UCSD-AML1 (cell line): ENCODE data around the gene NFKBIL1.
"Not testable (repeated sequence)": the region's sequence is repeated elsewhere in the genome, so short reads cannot be mapped to it uniquely, and the experiment has no call there.

Experiments
- DNase-seq: peaks from one replicate; lab custom pipeline; 2025; ENCODE audit not compliant: unreplicated experiment; lab: John Stamatoyannopoulos, UW

NFKBIL1 gene, protein sequence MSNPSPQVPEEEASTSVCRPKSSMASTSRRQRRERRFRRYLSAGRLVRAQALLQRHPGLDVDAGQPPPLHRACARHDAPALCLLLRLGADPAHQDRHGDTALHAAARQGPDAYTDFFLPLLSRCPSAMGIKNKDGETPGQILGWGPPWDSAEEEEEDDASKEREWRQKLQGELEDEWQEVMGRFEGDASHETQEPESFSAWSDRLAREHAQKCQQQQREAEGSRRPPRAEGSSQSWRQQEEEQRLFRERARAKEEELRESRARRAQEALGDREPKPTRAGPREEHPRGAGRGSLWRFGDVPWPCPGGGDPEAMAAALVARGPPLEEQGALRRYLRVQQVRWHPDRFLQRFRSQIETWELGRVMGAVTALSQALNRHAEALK

DNA sequence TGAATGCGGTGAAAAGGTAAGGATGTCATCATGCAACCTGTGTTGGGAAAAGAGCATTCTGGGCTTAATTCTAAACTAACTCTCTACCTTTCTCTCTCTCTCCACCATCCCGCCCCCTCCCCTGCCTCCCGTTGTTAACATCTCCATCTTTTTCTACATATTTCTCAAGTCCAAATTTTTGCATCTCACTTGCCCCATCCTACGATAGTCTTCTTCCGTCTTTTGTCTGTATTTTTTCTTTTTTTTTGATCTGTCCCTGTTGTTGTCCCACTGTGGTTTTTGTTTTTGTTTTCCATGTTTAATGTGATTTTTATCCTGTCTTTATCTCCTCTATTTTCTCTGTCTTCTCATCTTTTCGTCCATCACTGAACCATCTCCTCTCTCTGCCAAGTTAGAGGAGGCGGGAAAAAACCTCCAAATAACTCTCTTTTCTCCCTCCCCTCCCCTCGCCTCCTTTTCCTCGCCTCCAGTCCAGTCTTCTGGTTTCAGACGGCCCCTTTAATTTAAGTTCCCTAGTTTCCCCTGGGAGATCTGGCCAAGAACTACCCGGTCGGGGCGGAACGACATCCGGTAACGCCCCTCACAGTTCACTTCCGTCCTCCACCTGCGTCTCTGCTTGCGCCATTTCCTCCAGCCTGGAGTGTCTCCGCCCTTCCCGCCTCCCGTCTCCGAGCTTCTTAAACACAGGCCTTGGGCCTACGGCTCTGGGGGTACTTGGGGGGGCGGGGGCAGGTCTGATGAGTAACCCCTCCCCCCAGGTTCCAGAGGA is at the start of gene NFKBIL1:
Gene NFKBIL1 (plus strand): TSS at position 651 of the 769 bp plus-strand sequence. CDS start 87 bp downstream, at position 738.
- DNase-seq, result peak; percentile 95

DNA sequence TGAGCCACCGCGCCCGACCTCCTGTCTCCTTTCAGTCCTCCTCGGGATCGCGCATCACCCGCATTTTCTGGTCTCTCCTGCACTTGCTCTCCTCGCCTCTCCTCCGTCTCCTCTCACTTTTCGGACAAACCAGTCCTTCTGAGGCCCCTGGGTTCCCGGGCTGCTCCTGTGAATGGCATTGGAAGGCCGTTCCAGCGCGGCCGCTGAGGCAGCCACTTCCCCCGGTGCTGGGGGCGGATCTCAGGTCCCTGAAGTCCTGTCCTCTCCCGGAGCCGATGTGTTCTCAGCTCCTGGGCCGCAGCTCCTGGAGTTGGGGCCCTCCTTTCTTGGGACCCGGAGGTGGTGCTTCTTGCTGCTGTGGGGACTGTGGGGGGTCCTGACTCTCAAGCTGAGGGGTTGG is 48.7 kb upstream of the NFKBIL1 start:
- DNase-seq, result no peak

DNA sequence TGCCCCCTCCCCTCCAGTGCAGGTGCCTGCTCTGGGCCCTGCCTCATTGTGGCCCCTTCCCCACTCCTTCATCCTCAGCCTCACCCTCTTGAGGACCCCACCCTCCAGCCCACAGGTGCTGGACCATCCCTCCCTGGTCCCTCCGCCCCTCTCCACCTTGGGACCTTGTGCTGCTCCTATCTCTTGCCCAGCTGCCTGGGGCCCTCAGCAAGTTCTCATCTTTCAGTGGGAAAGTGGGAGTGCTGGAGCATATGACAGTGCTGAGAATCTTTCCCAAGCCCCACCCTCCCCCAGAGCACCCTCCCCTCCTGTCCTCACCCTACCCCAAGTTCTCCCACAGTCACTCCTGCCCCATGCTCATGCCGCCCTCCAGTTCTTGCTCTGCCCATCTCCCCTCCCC is 47.8 kb upstream of the NFKBIL1 start:
- DNase-seq, result not testable (repeated sequence)

DNA sequence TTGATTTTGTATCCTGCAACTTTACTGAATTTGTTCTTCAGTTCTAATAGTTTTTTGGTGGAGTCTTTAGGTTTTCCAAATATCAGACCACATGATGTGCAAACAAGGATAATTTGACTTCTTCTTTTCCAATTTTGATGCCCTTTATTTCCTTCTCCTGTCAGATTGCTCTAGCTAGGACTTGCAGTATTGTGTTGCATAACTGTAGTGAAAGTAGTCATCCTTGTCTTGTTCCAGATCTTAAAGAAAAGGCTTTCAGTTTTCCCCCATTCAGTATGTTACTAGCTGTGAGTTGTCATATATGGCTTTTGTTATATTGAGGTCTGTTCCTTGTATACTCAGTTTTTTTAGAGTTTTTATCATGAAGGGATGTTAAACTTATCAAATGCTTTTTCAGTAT is 44.8 kb upstream of the NFKBIL1 start:
- no peak for DNase-seq

DNA sequence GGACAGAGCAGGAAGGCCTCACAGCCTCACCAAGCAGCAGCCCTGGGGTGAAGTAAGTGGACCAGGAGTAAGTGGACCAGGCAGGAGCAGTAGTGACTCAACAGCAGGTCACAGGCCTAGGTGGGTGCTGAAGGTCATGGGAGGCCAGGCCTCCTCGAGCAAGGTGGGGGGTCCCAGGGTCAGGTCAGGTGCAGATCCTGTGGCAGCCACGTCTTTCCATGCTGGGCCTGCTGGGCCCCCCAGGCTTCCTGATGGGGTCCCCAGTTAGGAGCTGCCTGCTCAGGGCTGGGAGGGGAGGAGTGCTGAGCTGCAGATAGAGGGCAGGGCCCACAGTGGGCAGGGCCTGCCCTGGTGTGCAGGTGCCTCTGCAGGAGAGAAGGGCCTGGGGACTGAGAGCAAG is 38.4 kb upstream of the NFKBIL1 start:
- DNase-seq, result not testable (repeated sequence)

DNA sequence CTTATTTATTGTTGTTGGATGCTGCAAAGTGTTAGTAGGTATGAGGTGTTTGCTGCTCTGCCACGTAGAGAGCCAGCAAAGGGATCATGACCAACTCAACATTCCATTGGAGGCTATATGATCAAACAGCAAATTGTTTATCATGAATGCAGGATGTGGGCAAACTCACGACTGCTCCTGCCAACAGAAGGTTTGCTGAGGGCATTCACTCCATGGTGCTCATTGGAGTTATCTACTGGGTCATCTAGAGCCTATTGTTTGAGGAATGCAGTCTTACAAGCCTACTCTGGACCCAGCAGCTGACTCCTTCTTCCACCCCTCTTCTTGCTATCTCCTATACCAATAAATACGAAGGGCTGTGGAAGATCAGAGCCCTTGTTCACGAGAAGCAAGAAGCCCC is 37.4 kb upstream of the NFKBIL1 start:
- no peak for DNase-seq

DNA sequence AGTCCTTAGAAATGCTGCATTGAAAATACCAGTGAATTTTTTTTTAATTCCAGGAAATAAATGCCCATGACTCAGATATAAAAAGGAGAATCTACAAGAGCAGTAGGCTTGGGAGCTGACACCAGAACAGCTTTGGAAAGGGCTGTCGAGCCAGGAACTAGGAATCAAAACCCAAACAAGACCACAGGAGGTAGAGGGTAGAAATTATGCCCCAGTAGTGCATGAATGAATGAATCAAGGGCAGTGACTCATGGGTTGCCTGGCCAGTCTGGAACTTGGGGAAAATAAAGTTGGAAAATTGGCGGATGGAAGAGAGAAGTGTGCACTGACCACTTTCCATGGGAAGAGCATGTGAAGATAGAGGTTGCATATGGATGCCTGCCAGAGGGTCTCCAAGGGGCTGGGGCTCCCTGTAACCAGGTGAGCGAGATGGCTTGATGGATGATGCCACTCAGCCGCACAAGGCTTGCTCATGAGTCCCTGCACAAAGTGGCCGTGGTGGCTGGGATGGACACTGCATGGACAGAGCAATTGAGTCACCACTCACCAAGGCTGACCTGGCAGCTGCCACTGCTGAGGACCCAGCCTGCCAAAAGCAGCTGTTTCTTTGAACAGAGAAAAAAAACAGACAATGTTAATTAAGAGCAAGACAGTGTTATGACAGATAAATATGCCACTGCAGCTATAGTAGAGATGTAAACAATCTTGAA is 33.8 kb upstream of the NFKBIL1 start:
- no peak for DNase-seq

DNA sequence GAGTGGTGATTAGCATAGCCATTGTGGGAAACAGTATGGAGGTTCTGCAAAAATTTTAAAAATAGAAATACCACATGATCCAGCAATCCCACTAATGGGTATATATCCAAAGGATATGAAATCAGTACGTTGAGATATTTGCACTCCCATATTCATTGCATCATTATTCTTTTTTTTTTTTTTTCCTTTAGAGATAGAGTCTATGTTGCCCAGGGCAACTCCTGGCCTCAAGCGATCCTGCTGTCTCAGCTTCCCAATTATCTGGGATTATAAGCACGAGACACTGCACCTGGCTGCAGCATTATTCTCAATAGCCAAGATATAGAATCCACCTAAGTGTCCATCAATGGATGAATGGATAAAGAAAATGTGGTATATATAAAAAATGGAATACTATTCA is 25.6 kb upstream of the NFKBIL1 start:
- DNase-seq, result no peak

DNA sequence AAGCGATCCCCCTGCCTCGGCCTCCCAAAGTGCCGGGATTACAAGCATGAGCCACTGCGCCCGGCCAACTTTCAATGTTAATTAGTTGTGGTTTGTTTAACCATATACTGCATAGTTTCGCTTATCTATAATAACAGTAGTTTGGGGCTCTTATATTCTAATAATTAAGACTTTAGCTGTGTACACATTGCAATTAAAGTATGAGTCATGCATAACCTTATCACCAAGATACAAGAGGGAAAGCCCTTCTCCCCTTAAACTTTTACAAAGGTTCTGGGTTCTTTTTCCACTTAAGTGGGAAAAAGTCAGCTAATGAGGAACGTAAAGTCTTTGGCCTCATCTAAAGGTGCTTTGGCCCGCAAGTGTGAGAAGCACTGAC is 21.9 kb upstream of the NFKBIL1 start:
- no peak for DNase-seq

DNA sequence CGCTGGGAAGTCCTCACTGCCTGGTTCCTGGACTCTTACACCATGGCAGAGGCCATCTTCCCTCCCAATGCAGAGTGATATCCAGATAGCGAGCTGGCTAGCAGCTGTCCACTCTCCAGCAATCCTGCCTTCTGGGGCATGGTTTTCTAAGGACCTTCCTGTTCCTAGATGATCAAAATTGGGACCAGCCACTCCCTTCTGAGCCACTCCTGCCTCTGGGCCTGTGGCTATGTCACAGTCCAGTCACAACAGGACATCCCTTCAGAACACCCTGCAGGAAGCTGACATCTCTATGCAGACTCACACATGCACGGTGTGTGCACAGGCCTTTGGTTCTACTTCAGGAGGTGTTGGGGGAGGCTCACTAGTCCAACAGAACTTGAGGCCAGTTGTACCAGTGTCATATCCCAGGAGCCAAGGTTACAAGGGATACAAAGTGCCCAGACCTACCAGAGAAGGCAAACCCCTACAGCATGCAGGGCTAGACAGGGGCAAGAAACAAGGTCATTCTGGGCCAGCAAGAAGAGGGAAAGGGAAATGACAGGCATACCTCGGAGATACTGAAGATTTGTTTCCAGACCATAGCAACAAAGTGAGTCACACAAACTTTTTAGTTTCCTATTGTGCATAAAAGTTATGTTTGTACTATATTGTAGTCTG is 21.3 kb upstream of the NFKBIL1 start:
- DNase-seq, result peak; percentile 43

DNA sequence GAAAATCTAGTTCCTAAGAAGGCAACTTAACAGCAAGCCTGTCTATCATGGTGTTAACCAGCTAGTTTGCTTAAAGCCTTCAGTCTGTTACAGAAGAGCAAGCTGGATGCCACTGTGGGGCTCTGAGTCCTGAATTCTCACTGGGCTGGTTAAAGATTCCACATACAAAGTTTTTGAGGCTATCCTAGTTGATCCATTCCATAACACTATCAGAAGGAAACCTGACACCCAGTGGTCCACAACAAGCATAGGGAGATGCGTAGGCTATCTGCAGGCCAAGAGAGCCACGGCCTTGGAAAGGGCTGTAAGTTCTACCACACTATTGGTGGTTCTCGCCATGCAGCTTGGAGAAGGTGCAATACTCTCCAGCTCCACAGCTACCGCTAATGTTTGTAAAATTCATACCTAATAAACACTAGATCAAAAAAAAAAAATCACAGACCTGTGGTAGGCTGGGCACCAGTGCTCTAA is 19.1 kb upstream of the NFKBIL1 start:
- no peak for DNase-seq

DNA sequence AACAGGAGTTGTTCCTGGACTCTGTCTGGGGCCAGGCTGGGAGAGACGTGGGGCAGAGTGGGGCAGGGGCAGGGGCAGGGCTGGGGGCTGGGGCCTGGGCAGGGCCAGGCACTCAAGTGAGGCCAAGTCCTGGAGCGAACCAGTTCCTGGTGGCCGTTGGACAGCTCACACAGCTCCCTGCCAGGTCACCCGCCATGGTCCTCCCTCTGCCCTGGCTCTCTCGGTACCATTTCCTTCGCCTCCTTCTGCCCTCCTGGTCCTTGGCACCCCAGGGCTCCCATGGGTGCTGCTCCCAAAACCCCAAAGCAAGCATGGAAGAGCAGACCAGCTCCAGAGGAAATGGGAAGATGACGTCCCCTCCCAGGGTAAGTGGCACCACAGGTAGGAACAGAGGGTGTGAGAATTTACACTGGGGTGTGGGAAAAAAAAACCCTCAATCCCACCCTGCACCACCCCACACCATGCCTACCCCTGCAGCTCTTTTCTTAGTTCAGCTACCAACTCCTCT is 18.5 kb upstream of the NFKBIL1 start, which contains the start of gene MCCD1:
Gene MCCD1 (plus strand): TSS at position 142 of the 508 bp plus-strand sequence. CDS start 53 bp downstream, at position 195.
- DNase-seq, result no peak

DNA sequence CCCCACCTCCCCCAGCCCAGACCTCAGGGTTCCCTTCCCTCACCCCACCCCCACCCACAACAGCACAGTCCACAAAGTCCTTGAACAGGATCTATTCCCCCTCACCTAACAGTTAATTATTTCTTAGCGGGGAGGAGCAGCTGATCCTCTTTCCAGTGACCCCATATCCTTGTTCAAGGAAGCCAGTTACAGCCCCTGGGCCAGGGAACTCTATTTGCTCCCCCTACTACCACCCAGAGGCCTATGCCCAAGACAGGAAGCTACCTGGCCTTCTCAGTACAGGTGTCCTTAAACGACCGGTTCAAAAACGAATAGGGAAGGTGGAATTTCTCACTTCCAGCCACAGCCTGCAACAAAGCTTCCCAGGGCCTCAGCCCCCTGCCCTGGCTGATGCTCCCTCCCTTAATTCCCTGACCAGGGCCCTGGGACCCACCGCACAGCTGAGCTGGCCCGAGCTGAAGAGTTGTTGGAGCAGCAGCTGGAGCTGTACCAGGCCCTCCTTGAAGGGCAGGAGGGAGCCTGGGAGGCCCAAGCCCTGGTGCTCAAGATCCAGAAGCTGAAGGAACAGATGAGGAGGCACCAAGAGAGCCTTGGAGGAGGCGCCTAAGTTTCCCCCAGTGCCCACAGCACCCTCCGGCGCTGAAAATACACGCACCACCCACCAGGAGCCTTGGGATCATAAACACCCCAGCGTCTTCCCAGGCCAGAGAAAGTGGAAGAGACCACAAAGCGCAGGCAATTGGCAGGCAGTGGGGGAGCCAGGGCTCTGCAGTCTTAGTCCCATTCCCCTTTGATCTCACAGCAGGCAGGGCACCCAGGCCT is 17.9 kb upstream of the NFKBIL1 start:
- DNase-seq, result peak; percentile 15

DNA sequence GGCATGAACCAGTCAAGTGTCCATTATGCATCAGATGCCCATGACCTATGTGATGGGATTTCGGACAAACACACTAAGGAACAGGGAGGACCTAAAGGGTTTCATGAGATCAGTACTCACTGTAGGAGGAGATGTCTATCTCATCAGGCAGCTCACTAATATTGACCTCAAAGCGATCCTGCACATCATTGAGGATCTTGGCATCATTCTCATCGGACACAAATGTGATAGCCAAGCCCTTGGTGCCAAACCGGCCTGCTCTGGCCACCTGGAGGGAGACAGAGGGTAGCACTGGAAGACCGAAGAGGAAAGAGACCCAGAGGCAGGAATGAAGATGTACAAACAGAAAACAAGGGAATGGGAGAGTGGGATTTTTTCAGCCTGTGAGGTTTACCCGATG is 16.7 kb upstream of the NFKBIL1 start:
- no peak for DNase-seq

DNA sequence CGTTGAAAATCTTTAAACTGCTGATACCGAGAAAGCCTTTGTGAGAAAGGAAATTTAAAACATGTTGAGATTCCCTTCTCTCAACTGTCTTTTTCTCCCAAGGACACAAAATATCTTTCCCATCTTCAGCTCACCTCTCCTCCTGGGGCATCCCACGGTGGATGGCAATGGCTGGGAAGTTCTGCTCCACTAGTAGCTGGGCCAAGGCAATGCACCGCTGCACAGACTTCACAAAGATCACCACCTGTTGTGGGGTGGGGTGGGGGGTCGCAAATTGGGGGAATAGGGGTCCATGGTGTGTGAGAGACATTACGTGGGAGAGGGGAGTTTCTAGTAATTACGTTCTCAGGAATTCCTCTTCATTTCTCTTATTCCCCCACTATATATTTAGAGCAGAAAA is 16.2 kb upstream of the NFKBIL1 start:
- no peak for DNase-seq

DNA sequence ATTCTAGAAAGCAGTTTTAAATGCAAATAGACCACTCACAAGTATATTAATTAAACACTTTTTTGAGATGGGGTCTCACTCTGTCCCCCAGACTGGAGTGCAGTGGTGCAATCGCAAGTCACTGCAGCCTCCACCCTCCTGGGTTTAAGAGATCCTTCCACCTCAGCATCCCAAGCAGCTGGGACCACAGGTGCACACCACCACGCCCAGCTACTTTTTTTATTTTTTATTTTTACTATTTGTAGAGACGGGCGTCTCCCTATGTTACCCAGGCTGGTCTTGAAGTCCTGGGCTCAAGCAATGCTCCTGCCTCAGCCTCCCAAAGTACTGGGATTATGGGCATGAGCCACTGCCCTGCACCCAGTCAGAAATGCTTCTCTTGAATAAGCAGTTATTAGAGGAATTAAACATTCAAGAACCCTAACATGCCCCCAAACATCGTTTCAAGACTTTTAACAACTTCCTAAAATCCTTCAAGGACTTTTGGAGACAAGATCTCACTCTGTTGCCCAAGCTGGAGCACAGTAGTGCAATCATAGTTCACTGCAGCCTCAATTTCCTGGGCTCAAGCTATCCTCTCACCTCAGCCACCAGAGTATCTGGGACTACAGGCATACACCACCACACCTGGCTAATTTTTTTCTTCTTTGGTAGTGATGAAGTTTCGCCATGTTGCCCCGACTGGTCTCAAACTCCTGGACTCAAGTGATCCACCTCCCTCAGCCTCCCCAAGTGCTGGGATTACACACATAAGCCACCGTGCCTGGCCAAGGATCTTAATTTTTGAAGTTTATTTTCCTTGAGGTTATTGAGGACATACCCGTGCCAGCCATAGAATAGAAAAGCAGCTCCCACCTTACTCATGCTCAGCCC is 15.4 kb upstream of the NFKBIL1 start:
- no peak for DNase-seq

DNA sequence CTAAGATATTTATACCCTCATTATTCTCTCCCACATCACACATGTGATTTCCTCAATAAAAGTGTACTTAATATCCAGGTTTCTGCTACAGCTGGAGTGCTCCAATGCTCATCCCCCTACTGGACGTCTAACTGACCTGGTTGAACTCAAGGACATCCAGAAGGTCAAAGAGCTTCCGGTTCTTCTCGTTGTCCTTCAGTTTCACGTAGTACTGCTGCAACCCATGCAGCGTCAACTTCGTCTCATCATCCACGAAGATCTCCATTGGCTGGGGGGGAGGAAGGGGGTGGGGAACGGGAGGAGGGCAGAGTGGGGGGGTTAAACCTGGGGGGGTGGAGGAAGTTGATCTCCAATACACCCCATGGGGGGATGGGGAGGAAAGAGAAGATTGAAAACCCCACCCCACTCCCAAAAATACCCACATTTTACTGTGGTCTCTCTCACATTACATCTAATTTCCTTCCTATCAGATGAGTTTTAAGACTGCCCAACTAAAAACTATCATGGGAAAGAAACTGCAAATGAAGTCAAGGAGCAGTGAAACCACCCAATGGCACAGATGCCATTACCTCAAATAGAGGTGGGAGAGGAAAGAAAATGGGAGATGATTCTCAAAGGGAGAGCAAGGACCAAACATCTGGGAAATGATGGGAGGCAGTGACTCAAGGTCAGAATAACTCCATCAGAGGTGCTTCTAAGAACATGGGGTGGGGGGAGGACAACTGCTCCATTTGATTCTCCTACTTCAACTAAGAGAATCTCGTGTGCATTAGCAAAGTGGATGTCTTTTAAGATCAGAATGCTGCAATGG is 14.6 kb upstream of the NFKBIL1 start:
- DNase-seq, result no peak

DNA sequence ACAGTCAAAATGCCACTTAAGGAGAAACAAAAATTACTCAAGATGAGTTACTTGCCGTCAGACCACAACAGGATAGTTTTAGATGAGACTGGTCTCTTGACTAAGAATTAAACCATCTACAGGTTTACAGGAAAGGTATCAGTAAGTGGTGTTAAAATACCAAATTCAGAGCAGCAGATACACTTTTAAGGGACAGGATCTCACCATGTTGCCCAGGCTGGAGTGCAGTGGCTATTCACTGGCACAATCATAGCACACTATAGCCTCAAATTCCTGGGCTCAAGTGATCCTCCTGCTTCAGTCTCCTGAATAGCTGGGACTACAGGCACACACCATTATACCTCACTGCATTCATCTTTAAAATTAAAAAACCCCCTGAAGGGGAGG is 14.0 kb upstream of the NFKBIL1 start:
- DNase-seq, result no peak
